Inferior parietal cortex (tissue), 1 donor: Measurements from ENCODE around the gene NUP62.

ENCODE experiments used
- DNase-seq: peaks from one replicate; pipeline ENCODE4 v3.0.0-alpha.2; 2016; ENCODE audit errors: extremely low spot score

NUP62 gene

DNA sequence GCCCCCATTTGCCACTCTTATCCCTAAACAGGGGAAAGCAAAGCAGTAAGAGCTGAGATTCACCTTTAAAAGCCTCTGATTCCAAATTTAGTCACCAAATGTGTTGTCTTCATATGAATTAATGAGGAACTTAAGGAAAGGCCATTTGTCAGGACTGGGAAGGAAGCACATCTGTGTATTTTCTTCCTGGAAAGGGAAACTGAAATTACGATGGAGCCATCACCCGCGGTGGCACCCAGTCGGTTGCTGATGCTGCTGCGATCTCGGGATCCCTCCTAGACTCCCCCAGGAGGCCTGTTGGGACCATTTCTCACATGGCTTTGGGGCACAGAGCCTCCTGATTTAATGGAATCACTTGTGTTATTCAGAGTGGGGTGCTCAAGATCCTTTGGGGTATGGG lies 25.2 kb downstream of the NUP62 start:
- no peak for DNase-seq

DNA sequence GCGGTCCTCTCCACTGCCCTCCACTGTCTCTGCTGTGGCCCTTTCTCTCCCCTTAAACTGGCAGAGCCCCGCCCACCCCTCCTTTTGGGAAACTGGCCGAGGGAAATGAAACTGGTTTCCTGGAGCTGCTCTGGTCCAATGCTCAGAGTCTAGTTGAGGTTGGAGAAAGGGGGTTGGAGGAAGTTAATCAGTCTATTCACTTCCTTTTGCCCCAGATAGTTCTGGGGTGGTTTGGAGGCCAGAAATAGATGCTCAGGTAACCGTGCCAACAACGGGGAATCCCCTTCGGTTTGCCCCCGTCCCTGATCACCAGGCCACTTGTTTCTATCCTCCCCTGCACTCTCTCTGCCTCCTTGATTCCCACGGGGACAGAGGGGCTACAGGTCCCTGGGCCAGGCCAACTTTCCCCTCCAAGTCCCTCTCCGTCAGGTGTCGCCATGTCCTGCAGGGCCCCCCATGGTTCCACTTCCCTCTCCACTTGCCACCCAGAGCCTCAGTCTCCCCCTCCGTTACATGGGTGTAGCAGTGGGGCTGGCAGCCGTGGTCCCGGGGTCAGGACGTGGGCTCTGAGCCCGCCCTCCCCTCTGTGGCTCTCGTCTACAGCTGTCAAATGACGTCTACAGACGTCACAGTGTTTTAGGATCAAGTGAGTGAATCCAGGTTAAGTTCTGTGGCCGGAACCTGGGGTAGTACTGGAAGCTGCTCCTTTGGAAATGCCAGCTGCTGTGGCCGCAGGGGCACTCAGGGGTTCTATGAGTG lies 32.3 kb downstream of the NUP62 start, which contains the start of gene IL4I1:
Gene IL4I1, minus strand, starts transcription at position 25 of the 759 bp plus-strand sequence. CDS start 727 bp downstream, outside the sequence.
- no peak for DNase-seq

DNA sequence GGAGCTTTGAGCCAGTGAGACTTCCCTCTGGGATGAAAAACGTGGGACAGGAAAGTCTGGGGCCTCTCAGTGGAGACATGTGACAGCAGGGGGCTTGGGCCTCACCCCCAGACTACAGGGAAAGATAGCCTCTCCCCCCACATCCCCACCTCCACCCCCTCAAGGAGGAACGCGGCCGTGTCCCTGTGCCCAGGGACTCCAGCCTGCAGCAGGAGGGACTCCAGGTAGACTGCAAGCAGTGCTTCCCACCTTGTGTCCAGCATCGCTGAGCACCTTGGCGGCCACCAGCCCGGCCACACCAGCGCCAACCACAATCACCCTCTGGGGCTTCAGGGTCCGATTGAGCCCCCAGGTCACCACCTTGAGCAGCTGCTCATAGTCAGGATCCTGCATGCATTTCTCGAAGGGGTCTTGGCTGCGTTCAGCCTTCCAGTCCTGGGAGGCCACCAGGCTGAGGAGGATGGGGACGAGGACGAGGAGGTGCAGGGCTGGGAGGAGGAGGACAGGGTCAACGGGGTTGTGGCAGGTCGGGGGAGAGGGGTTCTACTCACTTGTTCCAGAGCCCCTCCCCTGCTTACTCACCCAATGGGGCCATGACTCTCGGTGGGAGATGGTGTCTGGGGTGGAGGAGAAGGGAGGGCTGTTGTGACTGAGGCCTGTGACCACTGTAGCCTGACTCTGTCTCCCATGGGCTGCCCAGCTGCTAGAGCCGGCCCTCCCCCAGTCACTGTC lies 33.6 kb downstream of the NUP62 start:
- DNase-seq, result no peak

DNA sequence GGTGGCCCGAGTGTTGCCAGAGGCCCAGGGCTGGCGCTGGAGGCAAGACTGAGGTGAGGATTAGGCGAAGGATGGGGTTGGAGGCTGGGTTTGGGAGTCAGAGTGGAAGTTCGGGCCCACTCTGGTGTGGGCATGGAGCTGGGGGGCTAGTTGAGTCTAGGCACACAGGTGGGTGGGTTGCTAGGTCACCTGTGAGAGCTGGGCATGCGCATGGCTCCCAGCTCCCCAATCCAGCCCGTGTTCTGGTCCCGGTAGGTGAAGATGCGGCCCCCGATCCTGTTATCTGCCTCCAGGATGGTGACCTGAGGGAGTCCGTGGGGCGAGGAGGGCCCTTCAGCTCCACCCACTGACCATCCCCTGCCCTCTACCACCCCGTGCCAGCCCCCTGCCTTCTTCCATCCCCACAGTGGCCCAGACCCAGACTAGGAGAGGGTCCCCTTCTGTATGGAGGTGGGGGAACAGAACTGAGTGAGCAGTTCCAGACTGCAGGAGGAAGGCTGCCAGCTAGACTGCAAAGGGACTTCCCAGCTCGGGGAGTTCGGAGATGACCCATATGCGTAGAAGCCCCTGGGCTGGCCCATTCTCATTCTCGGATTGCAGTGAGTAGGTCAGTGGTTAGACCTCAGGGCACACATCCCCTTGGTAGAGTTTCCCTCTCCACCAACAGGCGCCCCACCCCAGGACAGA lies 34.3 kb downstream of the NUP62 start:
- no peak for DNase-seq

DNA sequence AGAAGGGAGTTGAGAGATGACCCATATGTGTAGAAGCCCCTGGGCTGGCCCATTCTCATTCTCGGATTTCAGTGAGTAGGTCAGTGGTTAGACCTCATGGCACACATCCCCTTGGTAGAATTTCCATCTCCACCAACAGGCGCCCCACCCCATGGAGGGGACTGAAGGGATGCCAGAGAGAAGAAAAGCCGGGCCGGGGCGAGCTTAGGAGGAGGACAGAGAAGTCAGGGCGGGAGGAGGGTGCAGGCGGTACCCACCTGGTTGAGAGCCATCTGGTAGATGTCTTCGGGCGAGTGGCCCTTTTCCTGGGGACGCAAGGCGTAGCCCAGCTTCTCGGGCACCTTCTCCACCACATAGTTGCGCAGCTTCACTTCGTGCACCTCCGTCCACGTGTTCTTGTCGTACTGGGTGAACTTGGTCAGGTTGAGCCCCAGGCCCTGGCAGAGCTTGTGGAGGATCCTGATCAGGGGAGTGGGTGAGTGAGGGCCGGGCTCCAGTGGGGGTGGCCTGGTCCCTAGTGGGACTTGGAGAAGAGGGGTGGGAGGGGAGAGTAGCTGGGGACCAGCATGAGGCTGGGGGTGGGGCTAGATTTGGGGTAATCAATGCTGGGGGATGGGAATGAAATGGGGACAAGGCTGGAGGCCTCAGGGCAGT lies 35.2 kb downstream of the NUP62 start:
- no peak for DNase-seq

- no peak for DNase-seq
Observed at GRCh38 chr19:49892716-49893115, 36.6 kb downstream of the NUP62 start.

- no peak for DNase-seq
Observed at GRCh38 chr19:49891393-49891792, 37.9 kb downstream of the NUP62 start.

GRCh38 chr19:49890349-49891311 lies 38.7 kb downstream of the NUP62 start:
- no peak for DNase-seq

DNA sequence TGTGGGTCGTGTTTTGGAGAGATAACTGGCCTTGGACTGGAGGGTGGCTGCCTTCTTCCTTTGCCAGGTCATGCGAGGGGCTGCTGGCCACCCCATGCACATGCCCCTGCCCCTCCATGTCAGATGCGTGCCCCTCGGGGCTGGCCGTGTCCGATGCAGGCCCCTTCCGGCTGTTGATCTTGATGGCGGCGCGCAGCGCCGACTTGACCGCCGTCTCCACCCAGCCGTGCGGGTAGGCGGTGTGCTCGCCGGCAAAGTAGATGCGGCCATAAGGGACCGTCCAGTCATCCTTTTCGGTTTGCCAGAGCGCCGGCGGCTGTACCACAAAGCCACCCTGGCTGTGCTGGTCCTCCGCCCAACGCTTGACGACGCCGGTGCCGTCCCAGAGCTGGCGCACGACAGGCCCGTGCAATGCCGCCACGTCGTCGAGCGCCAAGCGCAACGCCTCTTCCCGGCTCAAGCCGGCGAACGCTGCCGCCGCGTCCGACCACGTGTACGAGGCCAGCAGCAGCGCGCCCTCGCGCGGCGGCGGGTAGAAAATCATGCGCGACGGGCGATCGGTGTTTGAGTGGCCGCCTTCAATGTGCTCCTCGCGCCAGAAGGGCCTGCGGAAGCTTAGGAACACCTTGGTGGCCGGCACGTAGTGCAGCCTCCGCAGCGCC lies 39.5 kb downstream of the NUP62 start:
- peak; percentile 74 for DNase-seq

- no peak for DNase-seq
Observed at GRCh38 chr19:49889038-49889686, 40.1 kb downstream of the NUP62 start.

DNA sequence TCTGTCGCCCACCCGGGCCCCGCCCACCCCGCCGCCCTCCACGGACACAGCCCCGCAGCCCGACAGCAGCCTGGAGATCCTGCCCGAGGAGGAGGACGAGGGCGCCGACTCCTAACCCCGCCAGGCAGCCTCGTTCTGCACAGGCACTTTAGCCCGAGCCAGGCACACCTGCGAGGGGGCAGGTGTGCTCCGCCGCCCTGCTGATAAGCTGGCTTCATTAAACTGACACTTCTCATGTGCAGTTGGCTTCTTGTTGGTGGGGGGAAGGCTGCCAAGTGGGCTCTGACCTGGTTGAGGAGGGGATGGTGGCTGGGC lies 40.8 kb downstream of the NUP62 start:
- DNase-seq, result no peak

DNA sequence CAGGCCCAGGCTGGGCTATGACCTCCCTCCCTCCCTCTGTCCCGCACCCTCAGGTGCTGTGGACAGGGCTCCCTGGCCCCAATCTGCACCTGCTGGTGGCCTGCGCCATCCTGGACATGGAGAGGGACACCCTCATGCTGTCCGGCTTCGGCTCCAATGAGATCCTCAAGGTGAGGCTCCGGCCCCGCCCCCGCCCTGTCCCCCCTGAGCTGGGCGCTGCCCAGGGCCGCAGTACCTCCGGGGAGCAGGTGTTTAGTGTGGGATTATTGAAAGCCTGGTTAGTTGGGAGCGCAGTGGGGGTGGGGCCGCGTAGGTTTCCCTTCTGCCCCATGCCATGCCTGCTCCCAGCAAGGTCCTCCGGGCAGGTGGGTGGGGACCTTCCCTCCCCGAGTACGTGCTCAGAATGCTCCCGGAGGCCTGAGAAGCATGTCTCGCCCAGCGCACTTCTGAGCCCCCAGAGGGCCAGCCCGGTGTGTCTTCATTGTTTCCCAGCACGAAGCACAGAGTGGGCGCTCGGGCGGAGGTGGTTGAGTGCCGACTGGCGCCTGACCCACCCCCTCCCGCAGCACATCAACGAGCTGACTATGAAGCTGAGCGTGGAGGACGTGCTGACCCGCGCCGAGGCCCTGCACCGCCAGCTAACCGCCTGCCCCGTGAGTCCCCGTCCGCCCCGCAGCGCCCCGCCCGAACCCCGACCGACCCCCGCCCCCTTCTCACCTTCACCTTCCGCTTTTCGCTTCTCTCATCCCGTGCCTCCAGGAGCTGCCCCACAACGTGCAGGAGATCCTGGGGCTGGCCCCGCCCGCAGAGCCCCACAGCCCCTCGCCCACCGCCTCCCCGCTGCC lies 41.4 kb downstream of the NUP62 start:
- DNase-seq, result no peak

DNA sequence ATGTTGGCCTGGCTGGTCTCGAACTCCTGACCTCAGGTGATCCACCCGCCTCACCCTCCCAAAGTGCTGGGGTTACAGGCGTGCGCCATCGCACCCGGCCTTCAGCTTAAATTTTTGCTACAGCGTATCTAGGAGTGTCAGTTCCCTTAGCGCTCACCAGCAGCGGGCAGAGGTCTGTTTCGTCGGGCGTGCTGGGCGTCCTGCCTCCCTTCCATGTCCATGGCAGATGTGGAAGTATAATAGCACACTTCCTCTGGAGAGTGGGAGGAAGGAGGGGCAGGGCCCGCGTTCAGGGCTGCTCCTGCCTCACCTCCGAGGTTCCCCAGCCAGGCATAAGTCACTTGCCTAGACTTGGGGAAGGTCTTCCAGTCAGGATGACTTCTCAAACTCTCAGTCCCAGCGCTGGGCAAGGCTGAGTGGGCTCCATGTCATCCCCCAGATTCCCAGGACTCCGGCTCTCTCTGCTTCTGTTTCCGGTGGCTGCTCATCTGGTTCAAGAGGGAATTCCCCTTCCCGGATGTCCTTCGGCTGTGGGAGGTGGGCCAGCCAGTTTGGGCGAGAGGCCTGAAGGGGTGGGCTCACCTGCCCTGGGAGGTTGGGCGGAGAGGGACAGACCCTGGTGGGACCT lies 42.2 kb downstream of the NUP62 start:
- no peak for DNase-seq

GRCh38 chr19:49884760-49885159 lies 44.5 kb downstream of the NUP62 start:
- DNase-seq, result no peak

DNA sequence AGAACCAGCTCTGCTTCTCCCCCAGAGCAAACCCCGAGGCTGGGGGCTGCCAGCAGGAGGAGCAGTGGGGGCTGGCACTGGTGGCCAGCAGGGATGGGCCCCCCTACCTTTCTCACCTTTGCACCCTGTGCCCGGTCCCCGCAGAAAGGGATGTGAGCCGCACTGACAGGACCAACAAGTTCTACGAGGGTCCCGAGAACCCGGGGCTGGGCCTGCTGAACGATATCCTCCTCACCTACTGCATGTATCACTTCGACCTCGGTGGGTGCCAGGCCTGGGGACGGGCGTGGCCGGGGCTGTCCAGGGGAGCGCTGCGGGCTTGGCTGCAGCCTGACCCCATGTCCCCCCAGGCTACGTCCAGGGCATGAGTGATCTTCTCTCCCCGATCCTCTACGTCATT lies 45.2 kb downstream of the NUP62 start:
- no peak for DNase-seq

- no peak for DNase-seq
Observed at GRCh38 chr19:49883094-49883493, 46.2 kb downstream of the NUP62 start.

GRCh38 chr19:49882643-49883042 lies 46.7 kb downstream of the NUP62 start:
- DNase-seq, result no peak

DNA sequence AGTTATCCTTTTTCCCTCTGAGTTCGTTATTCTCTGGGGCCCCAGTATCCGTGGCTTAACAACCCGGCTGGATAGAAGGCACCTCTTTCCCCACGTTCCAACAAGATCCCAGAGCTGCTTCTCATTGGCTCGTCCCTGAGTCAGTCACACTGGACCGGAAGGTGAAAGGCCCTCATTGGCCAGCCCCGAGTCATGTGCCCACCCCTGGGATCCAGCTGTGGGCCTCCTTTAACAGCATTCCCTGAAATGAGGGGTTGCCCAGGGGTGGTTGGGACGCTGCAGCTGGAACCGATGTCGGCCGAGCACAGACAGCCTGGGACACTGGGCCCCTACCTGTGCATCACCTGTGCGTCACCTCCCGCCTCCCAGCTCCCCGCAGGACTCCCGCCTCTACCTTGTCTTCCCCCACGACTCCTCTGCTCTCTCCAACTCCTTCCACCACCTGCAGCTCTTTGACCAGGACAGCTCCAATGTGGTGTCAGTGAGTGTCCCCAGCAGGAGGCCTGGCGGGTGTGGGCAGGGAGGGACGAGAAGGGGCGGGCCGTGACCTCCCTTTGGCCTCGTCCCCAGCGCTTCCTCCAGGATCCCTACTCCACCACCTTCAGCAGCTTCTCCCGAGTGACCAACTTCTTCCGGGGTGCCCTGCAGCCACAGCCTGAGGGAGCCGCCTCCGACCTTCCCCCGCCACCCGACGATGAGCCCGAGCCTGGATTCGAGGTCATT lies 47.5 kb downstream of the NUP62 start:
- no peak for DNase-seq
